Hematopoietic multipotent progenitor cell treated with erythropoietin and hydrocortisone succinate and interleukin-3 and kit ligand, for 8 days (in vitro differentiated cells): Measurements from ENCODE around the gene IGSF6.
A peak's percentile ranks its signal among the peaks of the same experiment; 100 is the strongest.
"Not testable (repeated sequence)": the region's sequence is repeated elsewhere in the genome, so short reads cannot be mapped to it uniquely, and the experiment has no call there.

Experiments
- DNase-seq: peaks from one replicate; pipeline ENCODE4 v3.0.0-alpha.2; 2015

Gene IGSF6

DNA sequence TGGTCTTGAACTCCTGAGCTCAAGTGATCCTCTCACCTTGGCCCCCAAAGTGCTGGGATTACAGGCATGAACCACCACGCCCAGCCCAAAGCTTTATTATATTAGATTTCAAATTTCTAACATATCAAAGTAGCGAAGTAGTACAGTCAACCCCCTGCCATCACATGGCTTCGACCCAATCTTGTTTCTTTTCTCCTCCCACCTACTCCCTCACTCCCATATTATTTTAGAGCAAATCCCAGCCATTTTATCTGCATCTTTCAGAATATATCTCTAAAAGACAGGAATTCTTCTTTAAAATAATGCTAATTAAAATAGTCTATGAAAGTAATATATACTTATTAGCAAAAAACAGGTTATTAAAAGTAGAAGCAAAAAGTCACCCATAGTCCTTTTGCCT lies 893 bp downstream of the IGSF6 start:
- DNase-seq: no peak

DNA sequence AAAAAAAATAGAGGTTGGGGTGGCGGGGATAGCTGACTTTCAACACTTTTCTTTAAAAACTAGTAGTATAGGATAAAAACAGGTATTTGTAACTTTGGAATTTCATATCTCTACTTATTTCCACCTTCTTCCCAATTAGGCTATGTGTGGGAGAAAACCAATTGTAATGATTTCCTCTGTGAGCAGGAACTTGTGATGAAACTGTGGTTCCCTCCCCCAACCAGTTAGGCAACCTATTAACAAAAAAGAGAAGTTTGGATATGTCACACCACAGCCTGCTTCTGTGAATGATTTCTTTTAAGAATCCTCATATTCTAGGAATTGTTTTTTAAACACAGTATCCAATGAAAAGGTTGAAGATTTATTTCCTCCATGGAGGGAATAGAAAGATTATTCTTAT lies 1.9 kb downstream of the IGSF6 start:
- DNase-seq: no peak

DNA sequence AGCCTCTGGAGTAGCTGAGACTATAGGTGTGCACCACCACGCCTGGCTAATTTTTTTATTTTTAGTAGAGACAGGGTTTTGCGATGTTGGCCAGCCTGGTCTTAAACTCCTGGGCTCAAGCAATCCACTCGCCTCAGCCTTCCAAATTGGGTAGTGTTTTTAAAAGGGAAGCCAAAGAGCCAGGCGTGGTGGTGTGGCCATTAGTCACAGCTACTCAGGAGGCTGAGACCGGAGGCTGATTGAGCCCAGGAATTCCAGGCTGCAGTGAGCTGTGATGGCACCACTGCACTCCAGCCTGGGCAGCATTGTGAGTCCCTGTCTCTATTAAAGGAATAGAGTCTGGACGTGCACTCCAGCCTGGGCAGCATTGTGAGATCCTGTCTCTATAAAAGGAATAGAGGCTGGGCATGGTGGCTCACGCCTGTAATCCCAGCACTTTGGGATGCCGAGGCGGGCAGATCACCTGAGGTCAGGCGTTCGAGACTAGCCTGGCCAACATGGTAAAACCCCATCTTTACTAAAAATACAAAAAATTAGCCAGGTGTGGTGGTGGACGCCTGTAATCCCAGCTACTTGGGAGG lies 2.5 kb downstream of the IGSF6 start:
- DNase-seq: not testable (repeated sequence)

DNA sequence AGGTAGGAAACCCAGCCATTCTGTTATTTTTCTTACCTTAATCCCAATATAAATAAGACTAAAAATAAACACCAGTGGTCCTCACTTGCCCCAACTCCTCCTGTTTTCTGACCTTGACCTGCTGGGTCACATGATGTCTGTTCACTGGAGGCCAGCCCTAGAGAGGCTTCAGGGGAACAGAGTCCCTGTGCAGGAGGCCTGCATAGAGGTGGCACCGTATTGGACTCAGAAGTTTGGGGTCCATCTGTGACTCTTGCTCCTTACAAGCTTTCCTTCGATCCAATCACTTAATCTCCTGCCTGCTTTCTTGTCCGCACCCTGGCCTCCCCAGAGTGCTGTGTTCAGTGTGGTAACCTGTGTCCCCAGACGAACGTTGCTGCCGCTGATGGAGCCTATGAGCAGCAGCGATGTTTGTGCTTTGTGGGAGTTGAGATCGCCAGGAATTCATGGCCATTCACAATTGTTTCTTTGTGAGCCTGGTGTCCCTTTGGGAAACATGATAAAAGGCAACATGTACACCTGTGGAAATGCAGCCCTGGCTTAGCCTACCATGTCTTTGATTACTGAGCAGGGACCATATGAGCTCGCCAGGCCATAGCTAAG lies 4.7 kb downstream of the IGSF6 start:
- no peak for DNase-seq

DNA sequence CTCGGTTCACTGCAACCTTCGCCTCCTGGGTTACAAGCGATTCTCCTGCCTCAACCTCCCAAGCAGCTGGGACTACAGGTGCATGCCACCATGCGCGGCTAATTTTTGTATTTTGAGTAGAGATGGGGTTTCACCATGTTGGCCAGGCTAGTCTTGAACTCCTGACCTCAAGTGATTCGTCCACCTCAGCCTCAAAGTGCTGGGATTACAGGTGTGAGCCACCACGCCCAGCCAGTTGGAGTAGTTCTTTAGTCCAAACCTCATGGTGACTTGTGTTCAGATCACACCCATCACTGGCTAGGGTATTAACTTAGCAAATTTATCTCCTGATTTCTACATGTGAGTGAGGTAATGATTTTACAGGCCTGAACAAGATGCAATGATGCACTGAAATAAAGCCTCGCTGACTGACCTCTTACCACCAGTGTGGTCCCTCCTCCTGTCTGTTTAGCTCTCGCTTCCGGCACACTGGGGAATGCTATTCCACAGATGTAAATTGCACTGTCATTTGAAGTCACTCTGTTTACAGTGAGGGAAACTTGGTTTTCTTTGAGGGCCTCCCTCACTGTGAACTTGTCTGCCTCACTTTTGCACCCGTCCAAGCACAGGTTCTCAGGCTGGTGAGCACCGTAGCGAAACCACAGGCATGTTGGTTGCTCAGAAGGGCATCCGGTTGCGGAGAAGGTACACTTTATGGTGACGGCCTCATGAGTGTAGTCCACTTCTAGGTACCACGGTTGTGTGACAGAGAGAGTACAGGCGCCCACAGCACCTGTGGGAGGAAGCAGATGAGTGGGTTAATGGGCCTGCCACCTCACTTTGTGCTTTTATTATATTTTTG lies 5.5 kb downstream of the IGSF6 start:
- DNase-seq: no peak

DNA sequence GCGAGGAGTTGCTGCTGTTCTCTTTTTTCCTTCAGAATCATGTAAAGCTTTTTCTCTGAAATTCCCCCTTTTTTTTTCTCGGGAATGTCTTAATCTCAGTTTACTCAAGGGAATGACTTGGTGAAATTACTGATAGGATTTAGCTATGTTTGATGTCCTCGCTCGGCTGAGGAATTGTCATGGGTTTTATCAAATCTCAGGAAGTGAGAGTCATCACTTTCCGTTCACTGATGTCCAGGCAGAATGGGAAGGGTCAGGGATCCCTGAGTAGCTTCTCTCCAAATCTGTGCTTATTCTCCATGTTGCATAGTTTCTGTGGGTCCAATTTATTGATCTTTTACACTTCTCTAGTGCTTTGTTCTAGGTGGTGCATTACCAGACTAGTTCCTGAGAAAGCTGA lies 6.3 kb downstream of the IGSF6 start:
- DNase-seq: no peak

DNA sequence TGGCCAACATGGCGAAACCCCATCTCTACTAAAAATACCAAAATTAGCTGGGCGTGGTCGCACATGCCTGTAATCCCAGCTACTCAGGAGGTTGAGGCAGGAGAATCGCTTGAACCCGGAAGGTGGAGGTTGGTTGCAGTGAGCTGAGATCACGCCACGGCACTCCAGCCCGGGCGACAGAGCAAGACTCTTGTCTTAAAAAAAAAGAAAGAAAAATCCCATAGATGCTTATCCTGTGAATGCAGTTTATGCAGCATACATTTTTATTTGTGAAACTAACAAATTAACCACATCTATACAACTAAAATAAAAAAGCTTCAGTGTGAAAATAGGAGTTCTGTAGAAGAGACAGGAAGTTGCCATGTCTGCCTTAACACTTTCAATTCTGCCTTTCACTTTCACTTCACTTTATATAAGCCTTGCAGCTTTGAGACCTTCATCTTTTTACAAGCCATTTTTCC lies 7.1 kb downstream of the IGSF6 start:
- DNase-seq: peak; percentile 25

DNA sequence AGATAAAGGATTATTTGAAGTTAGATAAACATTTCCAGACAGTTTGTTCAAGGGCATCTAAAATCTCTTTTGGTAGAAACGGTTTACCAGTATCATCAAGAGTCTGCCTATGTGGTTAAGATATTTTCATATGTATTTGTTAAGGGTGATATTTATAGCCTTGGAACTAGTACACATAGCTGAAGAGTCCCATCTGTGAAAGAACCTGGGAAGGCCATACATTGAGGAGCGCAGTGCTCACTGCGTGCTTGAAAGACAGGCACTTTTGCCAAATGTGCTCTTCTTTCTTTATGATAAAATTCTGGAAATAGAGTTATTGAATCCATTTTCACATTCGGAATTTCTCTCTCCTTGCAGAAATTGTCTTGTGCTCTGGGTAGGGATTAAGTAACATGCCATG lies 7.7 kb downstream of the IGSF6 start:
- no peak for DNase-seq

DNA sequence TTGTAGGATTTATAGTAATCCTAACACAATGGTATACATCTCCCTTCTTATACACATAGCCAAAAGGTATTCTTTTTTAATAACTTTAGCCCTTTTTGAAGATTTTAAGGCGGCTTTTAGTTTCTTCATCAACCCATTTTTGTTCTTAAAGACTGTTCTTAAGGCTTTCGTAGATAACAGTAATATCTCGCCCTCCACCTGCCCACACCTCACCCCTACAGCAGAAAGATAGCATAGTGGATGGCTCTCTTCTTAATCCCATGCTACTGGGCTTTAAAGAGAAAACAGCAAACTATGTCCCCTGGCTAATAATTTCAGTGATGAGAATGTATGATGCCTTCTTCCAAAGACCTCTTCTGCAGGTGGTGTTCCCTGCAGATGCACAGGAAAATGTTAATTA lies 8.6 kb downstream of the IGSF6 start:
- DNase-seq: peak; percentile 89

DNA sequence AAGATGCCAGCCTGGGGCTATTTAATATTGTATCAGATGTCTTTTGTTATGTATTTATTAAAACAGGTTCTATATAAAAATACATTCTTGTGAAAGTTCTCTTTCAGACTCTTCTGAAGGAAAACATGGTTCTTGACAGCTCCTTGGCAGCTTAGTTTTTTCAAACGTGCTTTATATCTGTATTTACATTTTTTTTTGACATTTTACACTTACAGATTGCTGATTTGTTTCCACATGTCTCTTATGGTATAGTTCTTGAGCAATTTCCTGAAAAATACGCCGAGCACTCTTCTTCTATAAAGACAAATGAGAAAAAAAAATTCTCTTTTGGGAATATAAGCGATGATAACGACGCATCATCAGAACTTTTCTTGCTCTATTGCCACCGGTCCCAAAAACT lies 9.5 kb downstream of the IGSF6 start:
- DNase-seq: no peak

DNA sequence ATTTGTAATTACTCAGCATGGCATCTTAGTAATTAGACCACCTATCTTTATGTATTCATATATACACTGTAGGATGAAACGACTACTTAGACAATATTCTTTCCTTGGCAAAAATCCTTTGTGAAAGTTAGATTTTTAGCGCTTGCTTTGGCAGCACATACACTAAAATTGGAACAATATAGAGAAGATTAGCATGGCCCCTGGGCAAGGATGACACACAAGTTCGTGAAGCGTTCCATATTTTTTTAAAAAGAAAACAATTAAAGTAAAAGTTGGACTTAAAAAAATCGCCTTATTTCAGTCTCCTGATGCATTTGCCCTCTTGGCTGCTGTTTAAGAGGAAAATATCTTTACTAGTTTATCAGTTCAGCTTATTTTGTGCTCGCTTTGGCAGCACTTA lies 10.5 kb downstream of the IGSF6 start:
- DNase-seq: peak; percentile 7

DNA sequence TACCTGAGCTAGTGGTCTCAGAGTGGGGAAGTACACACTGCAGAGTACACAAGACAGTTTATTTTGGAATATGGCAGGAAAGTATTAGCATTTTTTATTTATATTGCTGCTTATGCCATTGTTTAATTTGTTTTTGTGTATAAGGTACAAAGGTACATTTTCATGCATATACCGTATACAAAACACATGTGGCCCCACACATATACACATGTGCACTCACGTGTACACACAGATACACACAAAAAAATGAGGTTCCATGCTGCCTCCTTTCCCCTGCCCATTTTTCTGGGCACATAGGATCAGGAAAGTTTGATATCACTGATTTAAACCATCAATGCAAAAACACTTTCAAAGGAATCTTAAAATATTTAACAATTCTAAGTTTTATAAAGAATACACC lies 12.9 kb downstream of the IGSF6 start:
- no peak for DNase-seq

DNA sequence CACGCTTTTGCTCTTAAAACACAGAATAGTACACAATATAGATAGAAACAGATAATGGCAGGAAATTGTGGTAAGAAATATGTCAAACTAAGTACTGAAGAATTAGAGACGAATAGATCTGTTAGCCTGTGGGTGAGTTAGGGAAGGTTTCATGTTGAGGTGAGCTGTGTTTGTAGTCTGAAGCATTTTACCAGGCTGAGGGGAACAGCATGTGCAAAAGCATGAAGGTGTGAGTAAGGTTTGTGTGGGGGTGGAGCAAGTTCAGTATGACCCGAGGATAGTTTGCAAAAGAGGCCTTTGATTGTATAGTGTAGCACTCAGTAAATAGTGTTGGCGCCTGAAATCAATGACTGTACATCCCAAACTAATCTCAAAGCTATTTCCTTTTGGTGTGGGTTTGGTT lies 13.8 kb downstream of the IGSF6 start:
- no peak for DNase-seq

DNA sequence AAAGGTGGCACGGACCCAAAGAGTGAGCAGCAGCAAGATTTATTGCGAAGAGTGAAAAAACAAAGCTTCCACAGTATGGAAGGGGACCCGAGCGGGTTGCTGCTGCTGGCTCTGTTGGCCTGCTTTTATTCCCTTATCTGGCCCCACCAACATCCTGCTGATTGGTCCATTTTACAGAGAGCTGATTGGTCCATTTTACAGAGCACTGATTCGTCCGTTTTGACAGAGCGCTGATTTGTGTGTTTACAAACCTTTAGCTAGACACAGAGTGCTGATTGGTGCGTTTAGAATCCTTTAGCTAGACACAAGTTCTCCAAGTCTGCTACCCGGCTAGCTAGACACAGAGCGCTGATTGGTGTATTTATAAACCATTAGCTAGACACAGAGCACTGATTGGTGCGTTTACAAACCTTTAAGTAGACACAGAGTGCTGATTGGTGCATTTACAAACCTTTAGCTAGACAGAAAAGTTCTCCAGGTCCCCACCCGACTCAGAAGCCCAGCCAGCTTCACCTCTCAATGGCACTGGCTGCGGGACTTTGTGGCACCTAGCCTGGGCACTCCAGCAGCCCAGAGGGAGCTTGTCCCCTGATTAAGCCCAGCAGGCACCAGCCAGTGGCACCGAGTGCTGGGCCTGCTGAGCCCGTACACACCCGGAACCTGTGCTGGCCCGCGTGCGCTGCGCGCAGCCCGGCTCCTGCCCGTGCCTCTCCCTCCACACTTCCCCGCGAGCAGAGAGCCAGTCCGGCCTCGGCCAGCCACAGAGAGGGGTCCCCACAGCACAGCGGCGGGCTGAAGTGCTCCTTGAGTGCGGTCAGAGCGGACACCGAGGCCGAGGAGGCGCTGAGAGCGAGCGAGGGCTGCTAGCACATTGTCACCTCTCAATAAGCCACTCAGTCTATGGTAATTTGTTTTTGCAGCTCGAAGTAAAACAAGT lies 15.1 kb downstream of the IGSF6 start:
- DNase-seq: no peak

DNA sequence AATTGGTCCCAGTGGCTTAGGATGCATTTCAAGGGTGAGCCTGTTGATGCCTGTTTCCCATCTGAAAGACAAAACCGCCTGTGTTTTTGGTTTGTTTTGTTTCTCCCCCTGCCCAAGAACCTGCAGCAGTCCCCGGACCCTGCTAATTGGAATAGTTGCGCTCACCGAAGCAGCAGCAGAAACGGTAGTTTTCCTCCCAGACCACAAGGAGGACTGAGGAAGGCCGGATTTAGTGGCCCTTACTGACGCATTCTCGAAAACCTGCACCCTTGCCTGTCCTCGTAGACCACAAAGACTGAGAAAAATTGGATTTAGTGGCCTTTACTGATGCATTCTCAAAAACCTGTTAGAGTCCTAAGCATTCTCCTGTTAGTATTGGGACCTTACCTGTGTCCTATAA lies 16.7 kb downstream of the IGSF6 start:
- not testable (repeated sequence) for DNase-seq

DNA sequence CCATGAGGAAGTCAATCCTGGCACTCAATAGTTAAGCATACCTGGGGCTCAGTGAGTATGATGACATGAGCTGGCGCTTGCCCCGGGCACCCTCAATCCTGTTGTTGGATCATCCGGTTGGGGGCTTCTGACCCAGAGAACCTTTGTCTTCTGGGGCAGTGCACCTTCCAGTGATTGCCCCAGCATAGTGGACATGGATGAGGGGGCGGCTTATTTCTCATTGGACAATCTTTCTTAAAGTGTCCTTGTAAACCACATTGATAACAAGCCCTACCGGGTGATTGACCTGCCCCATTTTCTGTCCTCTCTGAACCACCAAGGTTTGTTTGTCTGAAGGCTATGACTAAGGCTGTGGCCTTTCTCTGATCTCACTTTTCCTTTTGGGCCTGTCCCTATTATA lies 18.2 kb downstream of the IGSF6 start:
- DNase-seq: no peak

DNA sequence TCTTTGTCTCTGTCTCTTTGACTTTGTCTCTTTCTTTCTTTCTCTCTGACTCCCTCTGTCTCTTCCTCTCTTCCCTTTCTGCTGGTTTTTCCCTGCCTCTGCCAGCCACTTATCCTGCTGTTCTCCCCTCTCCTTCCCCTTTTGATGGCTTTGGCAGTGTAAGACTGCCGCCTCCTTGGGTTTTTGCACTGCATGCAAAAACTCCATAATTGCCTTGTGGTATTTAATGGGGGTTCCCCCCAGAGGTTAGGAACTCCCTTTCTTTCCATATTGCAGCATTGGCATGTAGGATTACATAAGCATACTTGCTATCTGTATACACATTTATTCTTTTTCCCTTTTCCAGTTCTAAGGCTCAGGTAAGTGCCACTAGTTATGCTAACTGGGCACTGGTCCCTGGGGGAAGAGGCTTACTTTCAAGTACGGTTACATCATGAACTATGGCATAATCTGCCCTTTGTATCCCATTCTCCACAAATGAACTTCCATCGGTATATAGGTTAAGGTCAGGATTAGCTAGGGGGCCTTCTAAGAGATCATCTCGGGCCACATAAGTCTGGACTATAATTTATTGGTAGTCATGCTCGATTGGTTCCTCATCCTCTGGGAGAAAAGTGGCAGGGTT lies 20.3 kb downstream of the IGSF6 start:
- not testable (repeated sequence) for DNase-seq

DNA sequence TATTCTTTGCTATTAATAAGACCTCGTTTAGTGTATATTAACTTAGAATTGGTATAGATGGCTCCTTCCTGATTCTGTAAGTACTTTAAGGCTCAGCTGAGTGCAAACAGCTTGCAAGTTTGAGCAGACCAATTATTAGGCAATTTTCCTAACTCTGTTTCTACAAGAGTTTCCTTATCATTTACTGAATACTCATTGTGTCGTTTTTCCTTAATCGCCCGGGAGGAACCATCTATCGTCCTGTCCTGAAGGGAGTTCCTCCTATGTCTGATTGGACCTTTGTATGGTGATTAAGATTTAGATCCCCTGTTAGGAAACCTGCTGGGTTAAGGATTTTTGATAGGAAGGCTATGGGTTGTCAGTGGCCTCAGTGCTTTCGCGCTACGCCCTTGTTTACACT lies 21.0 kb downstream of the IGSF6 start:
- not testable (repeated sequence) for DNase-seq

DNA sequence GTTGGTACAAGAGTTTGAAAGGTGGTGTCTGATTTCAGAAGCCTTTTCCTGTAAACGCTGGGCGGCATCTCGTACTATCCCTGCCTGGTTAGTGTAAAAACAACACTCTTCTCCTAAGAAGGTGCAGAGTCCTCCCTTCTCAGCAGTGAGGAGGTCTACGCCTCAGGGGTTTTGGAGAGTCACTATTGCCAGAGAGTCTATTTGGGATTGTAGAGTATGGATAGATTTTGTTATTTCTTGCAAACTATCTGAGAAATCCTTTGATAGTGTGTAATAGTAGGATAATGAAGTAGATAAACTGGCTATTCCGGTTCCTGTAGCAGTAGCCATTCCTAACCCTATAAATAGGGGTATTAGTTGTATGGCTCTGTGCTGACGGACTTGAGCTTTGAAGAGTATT lies 21.5 kb downstream of the IGSF6 start:
- not testable (repeated sequence) for DNase-seq

DNA sequence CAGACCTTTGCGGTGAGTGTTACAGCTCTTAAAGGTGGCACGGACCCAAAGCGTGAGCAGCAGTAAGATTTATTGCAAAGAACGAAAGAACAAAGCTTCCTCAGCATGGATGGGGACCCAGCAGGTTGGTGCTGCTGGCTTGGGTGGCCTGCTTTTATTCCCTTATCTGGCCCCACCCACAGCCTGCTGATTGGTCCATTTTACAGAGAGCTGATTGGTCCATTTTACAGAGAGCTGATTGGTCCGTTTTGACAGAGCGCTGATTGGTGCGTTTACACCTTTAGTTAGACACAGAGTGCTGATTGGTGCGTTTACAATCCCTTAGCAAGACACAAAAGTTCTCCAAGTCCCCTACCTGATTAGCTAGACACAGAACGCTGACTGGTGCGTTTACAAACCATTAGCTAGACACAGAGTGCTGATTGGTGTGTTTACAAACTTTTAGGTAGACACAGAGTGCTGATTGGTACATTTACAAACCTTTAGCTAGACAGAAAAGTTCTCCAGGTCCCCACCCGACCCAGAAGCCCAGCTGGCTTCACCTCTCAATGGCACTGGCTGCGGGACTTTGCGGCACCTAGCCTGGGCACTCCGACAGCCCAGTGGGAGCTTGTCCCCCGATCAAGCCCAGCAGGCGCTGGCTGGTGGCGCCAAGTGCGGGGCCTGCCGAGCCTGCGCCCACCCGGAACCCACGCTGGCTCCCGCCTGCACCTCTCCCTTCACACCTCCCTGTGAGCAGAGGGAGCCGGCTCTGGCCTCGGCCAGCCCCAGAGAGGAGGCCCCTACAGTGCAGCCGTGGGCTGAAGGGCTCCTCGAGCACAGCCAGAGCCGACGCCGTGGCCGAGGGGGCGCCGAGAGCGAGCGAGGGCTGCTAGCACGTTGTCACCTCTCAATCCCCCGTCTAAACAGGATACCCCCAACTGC lies 22.5 kb downstream of the IGSF6 start:
- DNase-seq: not testable (repeated sequence)

DNA sequence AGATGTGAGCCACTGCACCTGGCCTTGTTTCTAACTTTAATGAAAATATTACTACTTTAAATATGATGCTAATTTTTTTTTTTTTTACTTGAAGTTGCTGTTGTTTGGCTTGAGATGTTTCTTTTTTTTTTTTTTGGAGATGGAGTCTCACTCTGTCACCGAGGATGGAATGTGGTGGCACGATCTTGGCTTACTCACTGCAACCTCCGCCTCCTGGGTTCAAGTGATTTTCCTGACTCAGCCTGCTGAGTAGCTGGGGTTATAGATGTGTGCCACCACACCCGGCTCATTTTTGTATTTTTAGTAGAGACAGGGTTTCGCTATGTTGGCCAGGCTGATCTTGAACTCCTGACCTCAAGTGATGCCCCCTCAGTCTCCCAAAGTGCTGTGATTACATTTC lies 23.6 kb downstream of the IGSF6 start:
- no peak for DNase-seq
